HG03342 (cell line): ENCODE data around the gene PTCH2.
"Not testable (repeated sequence)": the region's sequence is repeated elsewhere in the genome, so short reads cannot be mapped to it uniquely, and the experiment has no call there.

Experiments
- ATAC-seq: cut with Tn5 transposase; IDR thresholded peaks from one replicate; pipeline ENCODE4 v1.9.1; 2021; ENCODE audit warnings: mild to moderate bottlenecking, moderate library complexity; ENCODE audit not compliant: unreplicated experiment

PTCH2 gene

GRCh38 chr1:44819608-44820327 is 23.3 kb downstream of the PTCH2 start:
- peak; percentile 72 for ATAC-seq

- no peak for ATAC-seq
Measured at GRCh38 chr1:44819196-44819607, 23.9 kb downstream of the PTCH2 start.

DNA sequence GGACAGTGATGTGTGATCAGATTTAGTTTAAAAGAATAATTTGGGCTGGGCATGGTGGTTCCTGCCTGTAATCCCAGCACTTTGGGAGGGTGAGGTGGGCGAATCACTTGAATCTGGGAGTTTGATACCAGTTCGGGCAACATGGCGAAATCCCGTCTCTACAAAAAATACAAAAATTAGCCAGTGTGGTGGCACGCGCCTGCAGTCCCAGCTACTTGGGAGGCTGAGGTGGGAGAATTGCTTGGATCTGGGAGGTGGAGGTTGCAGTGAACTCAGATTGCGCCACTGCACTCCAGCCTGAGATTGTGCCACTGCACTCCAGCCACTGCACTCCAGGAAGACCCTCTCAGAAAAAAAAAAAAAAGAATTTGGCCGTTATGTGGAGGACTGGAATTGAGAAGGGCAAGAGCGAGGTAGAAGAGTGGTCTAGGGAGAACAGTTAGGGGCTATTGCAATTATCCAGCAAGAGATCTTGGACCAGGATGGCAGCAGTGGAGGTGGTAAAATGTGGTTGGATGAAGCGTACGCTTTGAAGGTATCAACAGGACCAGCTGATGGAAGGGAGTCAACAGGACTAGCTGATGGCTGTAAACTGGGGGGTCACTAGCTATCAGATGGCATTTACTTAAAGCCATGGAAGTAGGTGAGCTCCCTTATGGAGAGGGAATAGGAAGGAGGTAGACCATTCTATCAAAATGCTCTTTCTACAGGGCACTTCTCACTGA is 25.1 kb downstream of the PTCH2 start:
- no peak for ATAC-seq

- ATAC-seq, result no peak
Measured at GRCh38 chr1:44817307-44817706, 25.7 kb downstream of the PTCH2 start.

GRCh38 chr1:44815926-44816325 is 27.1 kb downstream of the PTCH2 start:
- not testable (repeated sequence) for ATAC-seq

DNA sequence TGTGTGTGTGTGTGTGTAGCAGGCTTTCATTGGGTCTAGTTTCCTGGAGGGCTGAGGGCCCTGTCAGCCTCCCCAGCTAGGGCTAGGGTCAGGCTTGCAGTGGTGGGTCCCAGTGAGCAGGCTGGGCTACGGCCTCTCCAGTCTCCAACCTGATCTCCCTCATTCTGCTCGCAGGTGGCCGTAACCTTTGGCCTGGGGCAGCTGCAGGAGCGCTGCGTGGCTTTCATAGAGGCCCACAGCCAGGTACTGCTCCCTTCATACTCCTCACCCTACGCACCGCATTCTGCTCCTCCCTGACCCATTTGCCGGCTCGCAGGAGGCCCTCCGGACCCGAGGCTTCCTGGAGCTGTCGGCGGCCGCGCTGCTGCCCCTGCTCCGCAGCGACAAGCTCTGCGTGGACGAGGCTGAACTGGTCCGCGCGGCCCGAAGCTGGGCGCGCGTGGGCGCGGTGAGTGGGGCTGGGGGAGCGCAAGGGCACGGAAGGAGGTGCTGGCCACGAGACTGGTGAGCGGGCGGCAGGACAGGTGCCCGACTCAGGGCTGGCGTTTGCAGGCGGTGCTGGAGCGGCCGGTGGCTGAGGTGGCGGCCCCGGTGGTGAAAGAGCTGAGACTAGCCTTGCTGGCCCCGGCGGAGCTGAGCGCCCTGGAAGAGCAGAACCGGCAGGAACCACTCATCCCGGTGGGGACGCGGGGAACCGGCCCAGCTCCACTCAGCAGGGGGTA is 30.1 kb downstream of the PTCH2 start:
- no peak for ATAC-seq

DNA sequence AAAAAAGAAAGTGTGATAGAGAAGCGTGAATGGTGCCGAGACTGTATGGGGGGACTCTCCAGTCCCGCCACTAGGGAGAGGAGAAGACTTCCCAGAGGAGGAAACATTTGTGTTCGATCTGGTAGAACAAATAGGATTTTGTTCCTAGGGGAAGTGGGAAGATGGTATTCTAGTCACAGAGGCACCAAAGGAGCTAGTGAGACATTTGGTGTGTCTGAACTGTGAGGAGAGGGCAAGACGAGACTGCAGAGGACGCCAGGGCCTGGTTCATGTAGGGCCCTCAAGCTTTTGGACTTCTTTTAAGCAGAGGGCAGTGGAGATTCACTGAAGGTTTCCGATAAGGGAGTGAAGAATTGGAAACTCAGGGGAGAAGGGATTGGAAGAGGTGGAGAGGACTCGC is 31.8 kb downstream of the PTCH2 start:
- no peak for ATAC-seq

DNA sequence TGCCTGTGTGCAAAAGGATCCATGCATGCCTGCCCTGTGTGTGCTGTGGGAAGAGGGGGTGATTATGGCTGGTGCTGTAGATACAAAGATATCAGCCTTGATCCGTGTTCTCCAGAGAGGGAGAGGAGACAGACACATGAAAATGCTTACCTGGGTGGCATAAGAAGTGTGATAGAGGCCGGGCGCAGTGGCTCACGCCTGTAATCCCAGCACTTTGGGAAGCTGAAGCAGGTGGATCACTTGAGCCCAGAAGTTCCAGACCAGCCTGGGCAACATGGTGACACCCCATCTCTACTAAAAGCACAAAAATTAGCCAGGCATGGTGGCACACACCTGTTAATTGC is 32.3 kb downstream of the PTCH2 start:
- not testable (repeated sequence) for ATAC-seq

GRCh38 chr1:44810101-44810761 is 32.8 kb downstream of the PTCH2 start:
- ATAC-seq, result no peak

- ATAC-seq, result peak; percentile 47
Measured at GRCh38 chr1:44808938-44809917, 33.8 kb downstream of the PTCH2 start.

GRCh38 chr1:44808063-44808937 is 34.8 kb downstream of the PTCH2 start, which contains the start of gene BTBD19:
TSS of gene BTBD19 (plus strand) at chr1:44808523. CDS start at chr1:44808821, 298 bp downstream.
- no peak for ATAC-seq

GRCh38 chr1:44807364-44808062 is 35.5 kb downstream of the PTCH2 start:
- peak; percentile 40 for ATAC-seq

DNA sequence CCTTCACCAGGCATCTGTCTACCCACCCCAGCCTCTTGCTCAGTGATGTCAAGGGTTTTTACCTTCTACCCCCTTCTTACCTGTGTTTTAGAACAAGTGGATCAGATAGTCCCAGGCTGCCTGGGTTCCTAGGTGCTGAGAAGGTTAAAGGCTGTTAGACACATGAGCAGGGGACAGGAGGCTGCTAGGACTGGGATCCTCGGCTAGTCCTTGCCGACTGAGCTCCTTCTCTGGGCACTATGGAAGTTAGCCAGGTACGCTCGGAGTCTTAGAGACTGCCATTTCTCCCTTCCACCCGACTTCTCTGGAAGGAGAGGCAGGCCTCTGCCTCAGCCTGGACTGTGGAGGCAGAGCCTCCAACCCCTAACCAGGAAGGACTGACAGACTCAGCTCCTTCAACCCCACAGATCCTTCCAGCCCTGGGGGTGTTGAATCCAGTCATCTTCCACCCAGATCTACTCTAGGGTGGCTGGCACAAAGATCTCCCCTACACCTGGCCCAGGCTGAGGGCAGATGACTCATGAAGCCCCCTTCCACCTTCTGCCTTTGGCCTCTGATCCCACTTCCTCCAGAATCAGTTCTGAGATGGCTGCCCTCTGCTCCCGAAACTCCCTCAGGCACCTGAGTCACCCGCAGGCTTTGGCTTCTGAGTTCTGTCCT is 36.2 kb downstream of the PTCH2 start, which contains the start of gene DYNLT4:
DYNLT4 (minus strand) TSS at position 648 of the 660 bp plus-strand sequence. CDS start 683 bp downstream, outside the sequence.
- ATAC-seq, result peak; percentile 2

GRCh38 chr1:44806025-44806703 is 36.9 kb downstream of the PTCH2 start:
- ATAC-seq, result no peak

DNA sequence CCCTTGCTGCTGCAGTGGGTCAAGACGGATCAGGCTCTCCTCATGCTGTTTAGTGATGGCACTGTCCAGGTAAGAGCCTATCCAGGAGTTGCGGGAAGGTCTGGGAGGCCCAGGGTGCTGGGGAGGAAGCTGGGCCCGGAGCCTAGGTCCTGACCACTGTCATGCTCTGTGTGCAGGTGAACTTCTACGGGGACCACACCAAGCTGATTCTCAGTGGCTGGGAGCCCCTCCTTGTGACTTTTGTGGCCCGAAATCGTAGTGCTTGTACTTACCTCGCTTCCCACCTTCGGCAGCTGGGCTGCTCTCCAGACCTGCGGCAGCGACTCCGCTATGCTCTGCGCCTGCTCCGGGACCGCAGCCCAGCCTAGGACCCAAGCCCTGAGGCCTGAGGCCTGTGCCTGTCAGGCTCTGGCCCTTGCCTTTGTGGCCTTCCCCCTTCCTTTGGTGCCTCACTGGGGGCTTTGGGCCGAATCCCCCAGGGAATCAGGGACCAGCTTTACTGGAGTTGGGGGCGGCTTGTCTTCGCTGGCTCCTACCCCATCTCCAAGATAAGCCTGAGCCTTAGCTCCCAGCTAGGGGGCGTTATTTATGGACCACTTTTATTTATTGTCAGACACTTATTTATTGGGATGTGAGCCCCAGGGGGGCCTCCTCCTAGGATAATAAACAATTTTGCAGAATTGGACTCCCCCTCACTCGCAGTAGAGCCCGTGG is 37.6 kb downstream of the PTCH2 start:
- ATAC-seq, result no peak

- no peak for ATAC-seq
Measured at GRCh38 chr1:44803312-44804095, 39.5 kb downstream of the PTCH2 start.
